Bronchial epithelial cell (primary cell): ENCODE measurements around the gene NLK. TPM values are rescaled to one million over a fixed set of nuclear protein-coding genes. Genes with fewer than 3 reads are reported as not detected.

ENCODE experiments used
- DNase-seq: peaks from one replicate; pipeline ENCODE4 v3.0.0-alpha.2; 2010; ENCODE audit warnings: low read depth
- FAIRE-seq: peaks from 2 replicates; lab custom pipeline; 2011; peaks lifted over from hg19 to GRCh38; lab: Jason Lieb, UNC
- H3K27me3 ChIP-seq: 2 replicates; pipeline ENCODE4 v1.5.1; 2011; ENCODE audit warnings: low read length; ENCODE audit not compliant: control insufficient read depth, insufficient read depth
- H3K36me3 ChIP-seq: 2 replicates; pipeline ENCODE4 v1.5.1; 2011; ENCODE audit warnings: low read length; ENCODE audit not compliant: control insufficient read depth, insufficient read depth
- H3K4me3 ChIP-seq: 2 replicates; pipeline ENCODE4 v1.5.1; 2011; ENCODE audit warnings: mild to moderate bottlenecking, low read depth, low read length, control low read depth
- total RNA-seq: library from RNA; depleted of rRNA; stranded (reverse); fragments of >200 nt; gene quantifications from 2 replicates; pipeline ENCODE4 v1.2.1, GENCODE V29; 2014
- TF ChIP-seq, protein P1 (sequence below): IDR thresholded peaks from 2 replicates; pipeline ENCODE4 v1.5.1; 2011; ENCODE audit warnings: mild to moderate bottlenecking, moderate library complexity, low read length, control low read depth, inconsistent platforms; ENCODE audit not compliant: insufficient read depth, severe bottlenecking

NLK gene
- total RNA-seq, 1 donor from 2014 or later, result 11.3 TPM

DNA sequence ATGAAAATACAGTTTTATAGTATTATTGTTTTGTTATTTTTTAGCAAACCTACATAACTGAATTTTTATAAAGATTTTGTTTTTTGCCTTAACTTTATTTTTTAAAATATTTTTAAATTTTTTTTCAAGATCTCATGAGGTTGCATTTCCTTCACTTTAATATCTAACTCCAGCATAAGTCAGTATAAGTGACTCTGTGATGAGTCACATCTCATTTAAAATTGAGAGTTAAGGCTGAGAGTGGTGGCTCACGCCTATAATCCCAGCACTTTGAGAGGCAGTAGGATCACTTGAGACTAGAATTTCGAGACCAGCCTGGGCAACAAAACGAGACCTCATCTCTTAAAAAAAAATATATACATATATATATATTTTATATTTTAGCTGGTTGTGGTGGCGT, 44.0 kb downstream of the NLK start:
- peak; percentile 63 for DNase-seq
- no peak for FAIRE-seq
- TF ChIP-seq, protein P1, sequence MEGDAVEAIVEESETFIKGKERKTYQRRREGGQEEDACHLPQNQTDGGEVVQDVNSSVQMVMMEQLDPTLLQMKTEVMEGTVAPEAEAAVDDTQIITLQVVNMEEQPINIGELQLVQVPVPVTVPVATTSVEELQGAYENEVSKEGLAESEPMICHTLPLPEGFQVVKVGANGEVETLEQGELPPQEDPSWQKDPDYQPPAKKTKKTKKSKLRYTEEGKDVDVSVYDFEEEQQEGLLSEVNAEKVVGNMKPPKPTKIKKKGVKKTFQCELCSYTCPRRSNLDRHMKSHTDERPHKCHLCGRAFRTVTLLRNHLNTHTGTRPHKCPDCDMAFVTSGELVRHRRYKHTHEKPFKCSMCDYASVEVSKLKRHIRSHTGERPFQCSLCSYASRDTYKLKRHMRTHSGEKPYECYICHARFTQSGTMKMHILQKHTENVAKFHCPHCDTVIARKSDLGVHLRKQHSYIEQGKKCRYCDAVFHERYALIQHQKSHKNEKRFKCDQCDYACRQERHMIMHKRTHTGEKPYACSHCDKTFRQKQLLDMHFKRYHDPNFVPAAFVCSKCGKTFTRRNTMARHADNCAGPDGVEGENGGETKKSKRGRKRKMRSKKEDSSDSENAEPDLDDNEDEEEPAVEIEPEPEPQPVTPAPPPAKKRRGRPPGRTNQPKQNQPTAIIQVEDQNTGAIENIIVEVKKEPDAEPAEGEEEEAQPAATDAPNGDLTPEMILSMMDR, result no peak
- H3K4me3 ChIP-seq, result no peak overlapping the region
- no peaks in the 10 kb centered on the region for H3K27me3 ChIP-seq
- H3K36me3 ChIP-seq, result no peaks in the 10 kb centered on the region

DNA sequence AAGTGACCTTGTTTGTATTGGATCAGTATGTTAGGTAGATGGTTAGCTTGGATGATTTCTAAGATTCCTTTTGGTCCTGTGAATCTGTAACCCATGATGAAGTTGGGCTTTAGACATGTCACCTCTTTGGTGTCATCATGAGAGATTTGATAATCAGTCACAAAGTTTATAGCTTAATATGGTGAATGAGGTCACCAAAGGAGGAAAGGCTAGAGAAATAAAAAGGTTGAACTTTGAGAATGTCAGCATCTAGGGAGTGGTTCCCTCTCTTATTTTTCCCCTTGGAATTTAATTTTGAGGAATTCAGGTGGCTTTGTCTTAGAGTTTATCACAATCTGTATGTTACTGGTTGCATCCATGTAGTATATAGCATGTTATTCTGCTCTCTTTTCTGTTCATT, 45.3 kb downstream of the NLK start:
- DNase-seq, result no peak
- no peak overlapping the region for H3K4me3 ChIP-seq

DNA sequence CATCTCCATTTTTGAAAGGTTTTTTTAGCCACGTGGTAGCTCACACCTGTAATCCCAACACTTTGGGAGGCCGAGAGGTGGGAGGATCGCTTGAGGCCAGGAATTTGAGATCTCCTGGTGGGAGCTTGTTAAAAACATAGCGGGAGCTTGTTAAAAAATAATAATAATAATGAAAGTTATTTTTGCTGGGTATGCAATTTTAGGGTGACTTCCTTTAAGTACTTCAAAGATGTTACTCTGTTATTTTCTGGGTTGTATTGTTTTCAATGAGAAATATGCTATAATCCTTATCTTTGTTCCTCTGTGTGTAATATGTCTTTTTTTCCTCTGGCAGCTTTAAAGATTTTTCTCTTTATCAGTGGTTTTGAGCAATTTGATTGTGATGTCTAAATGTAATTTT, 48.1 kb downstream of the NLK start:
- TF ChIP-seq, protein P1, result no peak
- H3K4me3 ChIP-seq, result no peak overlapping the region
- no peaks in the 10 kb centered on the region for H3K36me3 ChIP-seq
- no peak for DNase-seq
- no peak for FAIRE-seq
- H3K27me3 ChIP-seq, result no peaks in the 10 kb centered on the region

More for the DNA sequence above, 45.3 kb downstream of the NLK start:
- Histone ChIP-seq H3K36me3 (no peaks in the 10 kb centered on the region), H3K27me3 (no peaks in the 10 kb centered on the region)
- FAIRE-seq, result no peak
- TF ChIP-seq, protein P1, result no peak

DNA sequence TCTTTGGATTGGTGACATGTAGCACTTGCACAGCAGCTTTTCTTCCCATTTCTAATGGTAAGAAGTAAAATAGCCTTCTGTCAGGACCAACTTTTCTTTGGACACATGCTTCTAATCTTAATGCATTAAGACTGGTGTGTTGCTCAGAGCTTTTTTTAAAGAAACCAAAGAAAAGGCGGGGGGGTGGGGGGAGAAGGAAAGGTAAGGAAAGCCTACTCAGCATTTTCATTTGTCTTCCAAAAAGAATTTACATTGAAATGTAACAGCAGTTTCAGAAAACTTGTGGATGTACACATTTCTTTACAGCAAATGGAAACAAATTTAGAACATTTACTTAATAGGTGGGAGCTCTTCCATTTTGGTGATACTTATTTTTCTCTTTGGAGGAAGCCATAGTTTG, 49.6 kb downstream of the NLK start:
- DNase-seq (no peak), FAIRE-seq (no peak)
- no peaks in the 10 kb centered on the region for H3K36me3 ChIP-seq
- no peaks in the 10 kb centered on the region for H3K27me3 ChIP-seq
- TF ChIP-seq, protein P1, result no peak
- H3K4me3 ChIP-seq, result no peak overlapping the region

DNA sequence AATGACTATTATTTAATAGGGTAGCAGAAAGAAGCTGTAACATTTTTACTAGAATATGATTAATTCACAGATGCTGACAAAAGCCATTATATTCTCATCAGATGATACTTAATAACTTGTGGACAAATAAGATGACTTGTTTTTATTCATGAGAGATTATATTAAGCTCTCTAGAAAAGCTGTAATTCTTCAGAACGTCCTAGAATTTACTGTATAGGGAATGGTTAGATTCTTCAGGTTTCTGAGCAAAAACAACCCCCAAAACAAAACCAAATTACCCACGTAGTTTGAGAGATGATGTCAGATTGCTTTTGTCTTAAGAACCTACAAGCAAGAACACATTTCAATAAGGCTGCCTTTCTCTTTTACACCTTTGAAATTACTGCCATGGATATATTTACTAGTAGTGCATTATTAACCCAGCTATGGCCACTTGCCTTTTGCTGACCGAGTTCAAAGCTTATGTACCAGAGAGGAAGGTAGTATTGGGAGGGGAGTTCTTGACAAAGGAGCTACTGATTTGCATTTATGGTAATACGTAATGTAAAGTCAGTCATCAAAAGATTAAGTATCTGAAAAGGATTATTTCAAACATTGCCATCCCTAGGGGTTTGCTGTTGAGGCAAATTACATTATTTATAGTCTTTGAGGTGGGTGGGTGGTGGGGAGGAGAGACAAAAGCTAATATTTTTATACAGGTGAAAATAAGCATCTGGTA, 51.7 kb downstream of the NLK start:
- TF ChIP-seq, protein P1, result no peak
- no peak for FAIRE-seq
- DNase-seq, result no peak
- H3K27me3 ChIP-seq, result no peaks in the 10 kb centered on the region
- H3K36me3 ChIP-seq, result no peaks in the 10 kb centered on the region
- no peak overlapping the region for H3K4me3 ChIP-seq

DNA sequence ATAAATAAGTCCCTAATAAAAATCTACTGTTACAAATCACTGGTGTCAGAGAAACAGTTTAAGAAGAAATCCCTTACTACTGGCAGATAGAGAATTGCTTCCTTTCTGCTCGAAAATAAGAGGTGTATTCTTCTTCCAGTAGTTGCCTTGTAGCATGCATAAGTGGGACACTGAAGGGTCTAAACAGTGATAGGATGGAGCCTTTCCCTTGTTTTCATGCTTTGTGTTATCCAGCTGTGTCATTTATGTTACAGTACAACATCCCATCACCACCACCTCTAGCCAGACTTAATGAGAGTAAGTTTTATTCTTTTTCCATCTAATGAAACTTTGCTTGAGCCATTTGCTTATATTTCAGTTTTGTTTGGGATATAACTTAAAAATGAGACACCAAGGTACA, 54.3 kb downstream of the NLK start:
- FAIRE-seq, result no peak
- no peaks in the 10 kb centered on the region for H3K36me3 ChIP-seq
- no peak for DNase-seq
- no peak overlapping the region for H3K4me3 ChIP-seq
- H3K27me3 ChIP-seq, result no peaks in the 10 kb centered on the region
- TF ChIP-seq, protein P1, result no peak
